OCI-LY1 (cell line): ENCODE data around the gene STAT3.

Experiments
- H2AFZ ChIP-seq: fragments of 200-600 bp; sonication (generic), shearing (Covaris generic); 2 replicates; pipeline ENCODE4 v1.6.0; 2014; ENCODE audit warnings: antibody characterized with exemption, mild to moderate bottlenecking, low read length
- H3F3A ChIP-seq: fragments of 200-600 bp; sonication (generic), shearing (Covaris generic); 2 replicates; pipeline ENCODE4 v1.6.0; 2014; ENCODE audit warnings: mild to moderate bottlenecking, antibody characterized with exemption, low read length, moderate library complexity; ENCODE audit not compliant: insufficient read depth
- H3K27ac ChIP-seq: fragments of 200-600 bp; sonication (generic); 2 replicates; pipeline ENCODE4 v1.5.1; 2014; ENCODE audit warnings: low read length, mixed run types, mild to moderate bottlenecking, low read depth; ENCODE audit not compliant: poor library complexity, severe bottlenecking
- H3K27me3 ChIP-seq: fragments of 200-600 bp; sonication (generic); 2 replicates; pipeline ENCODE4 v1.6.0; 2014; ENCODE audit warnings: antibody characterized with exemption, mild to moderate bottlenecking, low read length, moderate library complexity; ENCODE audit not compliant: insufficient read depth
- H3K36me3 ChIP-seq: fragments of 200-600 bp; sonication (generic); 2 replicates; pipeline ENCODE4 v1.6.1; 2014; ENCODE audit warnings: mild to moderate bottlenecking, antibody characterized with exemption, low read length, moderate library complexity, mixed read lengths; ENCODE audit not compliant: insufficient read depth
- H3K4me1 ChIP-seq: fragments of 200-600 bp; sonication (generic); 2 replicates; pipeline ENCODE4 v1.5.1; 2014; ENCODE audit warnings: mild to moderate bottlenecking, low read length, moderate library complexity; ENCODE audit not compliant: insufficient read depth, severe bottlenecking
- H3K4me2 ChIP-seq: fragments of 200-600 bp; sonication (generic), shearing (Covaris generic); 2 replicates; pipeline ENCODE4 v1.6.1; 2014; ENCODE audit warnings: low read length
- H3K4me3 ChIP-seq: fragments of 200-600 bp; sonication (generic); 2 replicates; pipeline ENCODE4 v1.5.1; 2014; ENCODE audit warnings: low read length, low read depth, mild to moderate bottlenecking, mixed read lengths; ENCODE audit not compliant: poor library complexity, severe bottlenecking
- H3K79me2 ChIP-seq: fragments of 200-600 bp; shearing (Covaris generic); 2 replicates; pipeline ENCODE4 v1.6.1; 2016; ENCODE audit warnings: mixed run types, low read length, mixed read lengths; ENCODE audit not compliant: insufficient read depth
- H3K9ac ChIP-seq: fragments of 200-600 bp; sonication (generic), shearing (Covaris generic); 2 replicates; pipeline ENCODE4 v1.6.1; 2014; ENCODE audit warnings: mild to moderate bottlenecking, low read length, mixed read lengths
- H3K9me2 ChIP-seq: fragments of 200-600 bp; sonication (generic), shearing (Covaris generic); 2 replicates; pipeline ENCODE4 v1.6.1; 2014; ENCODE audit warnings: low read depth, mild to moderate bottlenecking, low read length, mixed read lengths
- H3K9me3 ChIP-seq: fragments of 200-600 bp; shearing (Covaris generic); 2 replicates; pipeline ENCODE4 v1.6.1; 2014; ENCODE audit warnings: low read length, mixed read lengths
- H4K20me1 ChIP-seq: fragments of 200-600 bp; sonication (generic), shearing (Covaris generic); 2 replicates; pipeline ENCODE4 v1.6.0; 2016; ENCODE audit warnings: mild to moderate bottlenecking, low read length; ENCODE audit not compliant: insufficient read depth
- CTCF ChIP-seq: fragments of 200-600 bp; sonication (generic), shearing (Covaris generic); IDR thresholded peaks from 2 replicates; pipeline ENCODE4 v1.5.1; 2017; ENCODE audit warnings: mild to moderate bottlenecking, antibody characterized with exemption, low read length, moderate library complexity, mixed read lengths
- EZH2 ChIP-seq: fragments of 200-600 bp; sonication (generic), shearing (Covaris generic); IDR thresholded peaks from 2 replicates; pipeline ENCODE4 v1.8.0; 2017; ENCODE audit warnings: borderline replicate concordance, mixed run types, mild to moderate bottlenecking, antibody characterized with exemption, low read length, moderate library complexity, mixed read lengths

Gene STAT3

GRCh38 chr17:42429726-42430447, 41.6 kb upstream of the STAT3 start:
- H3K36me3 ChIP-seq = no peaks in the 10 kb centered on the region
- H2AFZ ChIP-seq = no peak overlapping the region
- no peak overlapping the region for H3K9ac ChIP-seq
- no peak overlapping the region for H3K4me2 ChIP-seq
- H3K79me2 ChIP-seq = no peaks in the 10 kb centered on the region
- no peaks in the 10 kb centered on the region for H4K20me1 ChIP-seq
- TF ChIP-seq EZH2 (no peak), CTCF (no peak)
- no peaks in the 10 kb centered on the region for H3K9me3 ChIP-seq
- peaks cover 3% of the 10 kb centered on the region; the same call in 1 of the 2 replicates for H3K27me3 ChIP-seq
- no peaks in the 10 kb centered on the region for H3F3A ChIP-seq
- no peaks in the 10 kb centered on the region for H3K9me2 ChIP-seq
- H3K4me3 ChIP-seq = no peak overlapping the region
- H3K4me1 ChIP-seq = no peaks in the 10 kb centered on the region
- no peak overlapping the region for H3K27ac ChIP-seq

GRCh38 chr17:42428141-42428944, 40.1 kb upstream of the STAT3 start:
- H3F3A ChIP-seq = no peaks in the 10 kb centered on the region
- no peaks in the 10 kb centered on the region for H3K4me1 ChIP-seq
- no peaks in the 10 kb centered on the region for H3K36me3 ChIP-seq
- no peak for TF ChIP-seq EZH2
- TF ChIP-seq CTCF = peak; percentile 73
- H3K27ac ChIP-seq = no peak overlapping the region
- H3K9me2 ChIP-seq = no peaks in the 10 kb centered on the region
- no peaks in the 10 kb centered on the region for H3K9me3 ChIP-seq
- H3K79me2 ChIP-seq = no peaks in the 10 kb centered on the region
- no peak overlapping the region for H3K9ac ChIP-seq
- H2AFZ ChIP-seq = no peak overlapping the region
- no peak overlapping the region for H3K4me3 ChIP-seq
- H4K20me1 ChIP-seq = no peaks in the 10 kb centered on the region
- H3K4me2 ChIP-seq = no peak overlapping the region
- H3K27me3 ChIP-seq = peaks cover 3% of the 10 kb centered on the region; the same call in 1 of the 2 replicates

- no peak overlapping the region for H3K27ac ChIP-seq
- H3K4me1 ChIP-seq = no peaks in the 10 kb centered on the region
- no peak overlapping the region for H3K9ac ChIP-seq
- no peak overlapping the region for H2AFZ ChIP-seq
- H3K4me2 ChIP-seq = no peak overlapping the region
- no peaks in the 10 kb centered on the region for H3F3A ChIP-seq
- H3K4me3 ChIP-seq = no peak overlapping the region
- no peaks in the 10 kb centered on the region for H3K9me2 ChIP-seq
- peaks cover 7% of the 10 kb centered on the region; the same call in 1 of the 2 replicates for H3K27me3 ChIP-seq
- TF ChIP-seq EZH2 (no peak), CTCF (no peak)
- no peaks in the 10 kb centered on the region for H4K20me1 ChIP-seq
- no peaks in the 10 kb centered on the region for H3K36me3 ChIP-seq
- H3K79me2 ChIP-seq = no peaks in the 10 kb centered on the region
- no peaks in the 10 kb centered on the region for H3K9me3 ChIP-seq
Measured at GRCh38 chr17:42424991-42425610, 36.9 kb upstream of the STAT3 start.
